ENCODE results near the gene ST8SIA5. TPM values are rescaled to one million over a fixed set of nuclear protein-coding genes. Genes with fewer than 3 reads are reported as not detected.

ST8SIA5 gene
- total RNA-seq, 1 donor = 0.90 TPM

DNA sequence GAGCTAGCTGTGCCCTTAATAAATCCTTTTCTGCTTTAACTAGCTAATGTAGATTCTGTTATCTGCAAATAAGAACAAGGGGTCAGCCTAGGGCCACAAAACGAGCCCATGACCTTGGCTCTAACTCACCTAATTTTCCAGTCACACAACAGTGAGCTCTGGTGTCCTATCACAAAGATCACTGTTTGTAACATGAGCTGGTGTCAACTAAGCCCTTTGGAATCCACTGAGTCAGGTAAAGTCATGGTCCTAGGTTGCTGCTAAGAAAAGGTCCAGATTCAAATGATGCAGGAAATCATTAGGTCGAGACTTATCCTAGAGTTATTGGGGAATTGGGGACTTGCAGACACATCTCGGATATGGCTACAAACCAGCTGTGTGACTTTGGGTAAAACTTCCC is 49.9 kb downstream of the ST8SIA5 start:
- no peak for DNase-seq (ENCODE audit: low read depth)
- H3K4me3 ChIP-seq (ENCODE audit: low read depth, low read length) = no peak overlapping the region
- TF ChIP-seq, protein P1, sequence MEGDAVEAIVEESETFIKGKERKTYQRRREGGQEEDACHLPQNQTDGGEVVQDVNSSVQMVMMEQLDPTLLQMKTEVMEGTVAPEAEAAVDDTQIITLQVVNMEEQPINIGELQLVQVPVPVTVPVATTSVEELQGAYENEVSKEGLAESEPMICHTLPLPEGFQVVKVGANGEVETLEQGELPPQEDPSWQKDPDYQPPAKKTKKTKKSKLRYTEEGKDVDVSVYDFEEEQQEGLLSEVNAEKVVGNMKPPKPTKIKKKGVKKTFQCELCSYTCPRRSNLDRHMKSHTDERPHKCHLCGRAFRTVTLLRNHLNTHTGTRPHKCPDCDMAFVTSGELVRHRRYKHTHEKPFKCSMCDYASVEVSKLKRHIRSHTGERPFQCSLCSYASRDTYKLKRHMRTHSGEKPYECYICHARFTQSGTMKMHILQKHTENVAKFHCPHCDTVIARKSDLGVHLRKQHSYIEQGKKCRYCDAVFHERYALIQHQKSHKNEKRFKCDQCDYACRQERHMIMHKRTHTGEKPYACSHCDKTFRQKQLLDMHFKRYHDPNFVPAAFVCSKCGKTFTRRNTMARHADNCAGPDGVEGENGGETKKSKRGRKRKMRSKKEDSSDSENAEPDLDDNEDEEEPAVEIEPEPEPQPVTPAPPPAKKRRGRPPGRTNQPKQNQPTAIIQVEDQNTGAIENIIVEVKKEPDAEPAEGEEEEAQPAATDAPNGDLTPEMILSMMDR (IDR thresholded peaks at IDR 0.05; ENCODE audit: insufficient read depth, low read length) = no peak

DNA sequence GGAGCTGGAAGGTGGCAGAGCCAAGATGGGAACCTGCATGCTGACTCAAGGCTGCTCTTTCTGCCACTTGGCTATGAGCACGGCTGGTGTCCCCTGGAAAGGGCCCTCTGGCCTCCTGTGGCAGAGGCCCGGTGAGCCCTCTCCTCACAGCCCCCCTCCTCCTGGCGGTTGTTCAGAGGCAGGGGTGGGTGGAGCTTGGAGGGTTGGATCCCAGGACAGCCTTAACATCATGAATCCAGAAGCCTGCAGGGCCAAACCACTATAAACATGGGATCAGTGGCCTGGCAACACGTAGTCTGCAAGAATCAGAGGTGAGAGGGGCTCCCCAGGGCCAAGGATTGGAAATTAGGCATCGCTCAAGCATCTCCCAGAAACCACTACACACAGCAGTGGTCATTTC is 51.3 kb downstream of the ST8SIA5 start:
- TF ChIP-seq, protein P1 (IDR thresholded peaks at IDR 0.05; ENCODE audit: insufficient read depth, low read length) = no peak
- DNase-seq (ENCODE audit: low read depth) = no peak
- H3K4me3 ChIP-seq (ENCODE audit: low read depth, low read length) = no peak overlapping the region

DNA sequence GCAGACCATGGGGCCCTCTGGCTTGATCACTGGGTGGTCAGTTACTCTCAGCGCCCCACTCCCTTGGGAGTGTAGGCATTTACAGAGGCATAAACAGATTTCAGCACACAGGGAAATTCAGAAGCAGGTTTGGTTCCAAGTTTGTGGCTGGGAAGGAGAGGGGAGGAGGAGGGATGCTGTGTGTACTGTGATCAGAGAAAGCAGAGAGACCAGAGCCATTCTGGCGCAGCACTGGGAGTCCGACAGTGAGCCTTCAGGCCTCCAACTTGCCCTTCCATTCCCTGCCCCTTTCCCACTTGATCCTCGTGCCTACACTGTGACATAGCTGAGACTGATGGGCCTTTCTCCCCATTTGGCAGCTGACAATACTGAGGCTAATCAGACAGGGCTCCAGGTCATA is 52.0 kb downstream of the ST8SIA5 start:
- no peak for DNase-seq (ENCODE audit: low read depth)
- TF ChIP-seq, protein P1 (IDR thresholded peaks at IDR 0.05; ENCODE audit: insufficient read depth, low read length) = no peak
- H3K4me3 ChIP-seq (ENCODE audit: low read depth, low read length) = no peak overlapping the region

DNA sequence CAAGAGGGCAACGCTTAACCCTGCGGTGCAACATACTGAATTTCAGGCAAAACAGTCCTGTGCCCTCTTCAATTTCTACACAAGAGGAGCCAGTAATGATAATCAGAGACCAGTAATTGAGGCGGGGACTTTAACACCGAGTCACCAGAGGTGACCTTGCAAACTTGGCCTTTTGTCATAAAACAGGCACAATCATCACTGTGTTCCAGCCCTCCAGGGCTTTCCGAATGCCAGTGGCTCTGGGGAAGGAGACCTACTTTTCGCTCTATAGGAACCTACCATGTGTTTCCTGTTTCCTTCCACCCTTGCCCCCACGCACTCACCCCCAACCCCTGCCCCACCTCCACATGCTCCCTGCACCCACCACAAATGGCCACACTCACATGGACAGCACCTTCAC is 52.7 kb downstream of the ST8SIA5 start:
- no peak for DNase-seq (ENCODE audit: low read depth)
- no peak overlapping the region for H3K4me3 ChIP-seq (ENCODE audit: low read depth, low read length)
- TF ChIP-seq, protein P1 (IDR thresholded peaks at IDR 0.05; ENCODE audit: insufficient read depth, low read length) = no peak

DNA sequence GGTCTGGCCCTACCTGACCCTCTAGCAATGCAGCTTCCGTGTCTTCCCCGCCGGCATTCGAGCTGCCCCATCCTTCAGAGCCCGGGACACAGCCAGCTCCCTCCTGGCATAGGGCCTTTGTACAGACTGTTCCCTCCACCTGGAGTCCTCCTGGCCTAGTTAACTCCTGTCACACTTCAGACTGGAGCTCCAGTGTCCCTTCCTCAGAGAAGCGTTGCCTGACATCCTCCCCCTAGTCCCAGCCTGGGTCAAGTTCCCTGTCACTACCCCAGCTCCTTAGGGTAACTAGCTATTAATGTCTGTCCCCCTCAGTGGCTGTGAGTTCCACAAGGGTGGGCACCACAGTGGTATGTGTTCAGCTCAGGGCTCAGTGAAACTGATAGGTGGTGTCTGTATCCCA is 54.4 kb downstream of the ST8SIA5 start:
- DNase-seq (ENCODE audit: low read depth) = no peak
- H3K4me3 ChIP-seq (ENCODE audit: low read depth, low read length) = no peak overlapping the region
- TF ChIP-seq, protein P1 (IDR thresholded peaks at IDR 0.05; ENCODE audit: insufficient read depth, low read length) = no peak

DNA sequence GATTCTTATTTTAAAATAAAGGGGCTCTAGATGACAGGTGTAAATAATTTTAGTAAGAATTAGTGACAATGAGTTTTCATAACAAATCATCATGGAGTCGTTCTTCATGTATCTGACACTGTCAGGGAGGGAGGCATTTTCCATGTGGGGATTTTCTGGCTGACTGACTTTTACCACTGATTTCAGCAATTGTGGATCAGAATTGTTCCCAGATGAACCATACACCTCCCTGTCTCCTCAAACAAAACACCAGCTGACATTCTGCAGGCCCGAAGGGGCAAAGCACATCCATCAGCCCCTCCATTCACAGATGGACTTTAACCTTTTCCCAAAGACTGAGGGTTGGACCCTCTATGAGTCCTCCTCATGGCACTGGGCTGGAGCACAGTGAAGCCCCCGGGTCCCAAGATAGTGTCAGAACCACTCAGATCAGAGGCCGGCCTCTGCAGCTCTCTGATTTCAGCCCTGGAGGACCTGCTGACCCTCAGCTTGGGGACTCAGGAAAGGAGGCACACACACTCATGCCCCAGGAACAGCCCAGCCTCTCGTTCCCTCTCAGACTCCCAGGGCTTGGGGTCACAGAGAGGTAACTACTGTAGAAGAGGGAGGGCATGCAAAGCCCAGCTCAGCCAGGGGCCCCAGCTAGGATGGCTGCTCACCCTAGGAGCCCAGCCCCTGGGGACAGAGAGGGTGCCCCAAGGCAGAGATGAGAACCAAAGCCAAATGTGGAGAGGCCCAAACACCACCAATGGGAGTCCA is 56.6 kb downstream of the ST8SIA5 start:
- no peak overlapping the region for H3K4me3 ChIP-seq (ENCODE audit: low read depth, low read length)
- TF ChIP-seq, protein P1 (IDR thresholded peaks at IDR 0.05; ENCODE audit: insufficient read depth, low read length) = no peak
- DNase-seq (ENCODE audit: low read depth) = no peak

DNA sequence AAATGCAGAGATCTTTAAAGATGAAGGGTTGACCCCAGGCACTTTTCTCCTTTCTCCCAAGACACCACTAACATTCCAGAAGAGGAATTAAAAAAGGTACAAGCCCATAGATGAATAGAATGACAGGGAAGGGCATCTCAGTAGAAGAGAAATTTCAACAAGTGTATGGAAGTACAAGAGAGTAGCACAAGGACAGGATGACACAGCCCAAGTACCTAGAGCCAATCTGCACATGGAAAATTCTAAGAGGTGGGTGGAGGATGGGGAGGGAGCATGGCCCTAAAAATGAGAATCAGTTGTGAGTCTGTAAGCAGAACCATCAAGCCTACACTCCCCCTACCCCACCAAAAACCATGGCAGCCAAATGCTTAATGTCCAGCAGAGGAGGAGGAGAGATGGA is 60.2 kb downstream of the ST8SIA5 start:
- TF ChIP-seq, protein P1 (IDR thresholded peaks at IDR 0.05; ENCODE audit: insufficient read depth, low read length) = no peak
- H3K4me3 ChIP-seq (ENCODE audit: low read depth, low read length) = no peak overlapping the region
- DNase-seq (ENCODE audit: low read depth) = no peak

Measured in fibroblast of the aortic adventitia (primary cell).